ENCODE results near the gene EHBP1.
A peak's percentile ranks its signal among the peaks of the same experiment; 100 is the strongest.

EHBP1 gene

DNA sequence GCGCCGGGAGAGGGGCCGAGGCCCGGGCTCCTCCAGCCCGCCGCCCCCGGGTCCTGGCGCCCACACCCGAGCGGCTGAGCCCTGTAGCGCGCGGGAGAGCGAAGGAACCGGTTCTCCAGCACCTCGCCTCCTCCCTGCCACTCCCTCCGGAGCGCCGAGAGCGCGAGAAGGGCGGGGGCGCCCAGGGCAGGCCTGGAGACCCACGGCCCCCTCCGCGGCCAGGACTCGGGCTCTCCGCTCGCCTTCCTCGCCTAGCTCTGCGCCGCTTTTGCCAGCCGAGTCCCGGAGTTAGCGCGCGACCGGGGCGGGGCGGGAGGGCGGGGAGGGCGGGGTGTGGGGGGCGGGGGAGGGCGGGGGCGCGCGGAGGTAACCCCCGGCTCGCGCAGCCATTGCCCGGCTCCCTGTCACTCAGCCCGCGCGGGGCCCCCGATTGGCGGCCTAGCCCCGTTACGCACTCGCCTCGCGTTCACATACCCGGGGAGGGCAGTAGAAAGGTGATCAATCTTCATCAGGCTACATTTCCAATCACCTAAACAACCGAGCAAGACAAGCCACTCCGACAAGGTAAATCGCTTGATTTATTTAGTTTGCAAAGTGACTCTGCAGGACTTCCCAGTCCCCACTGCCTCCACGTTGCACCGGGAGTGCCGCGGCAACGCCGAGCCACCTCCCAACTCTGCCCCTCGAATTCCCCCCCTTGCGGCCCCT is 345.0 kb downstream of the EHBP1 start, which contains the start of gene OTX1:
OTX1 (plus strand) TSS at position 497 of the 708 bp plus-strand sequence. CDS start 2,161 bp downstream, outside the sequence.
- Histone ChIP-seq H3K9ac (no peak within 1 kb of the TSS), H3K36me3 (ENCODE audit: control insufficient read depth, insufficient read depth, low read length) (no peaks in the 10 kb centered on the region), H3K4me2 (ENCODE audit: low read length) (peak within 1 kb of the TSS; percentile 58), H3K4me3 (ENCODE audit: low read depth, low read length) (peak within 1 kb of the TSS; percentile 32), H3K27ac (no peak within 1 kb of the TSS), H3K4me1 (peaks cover 3% of the 10 kb centered on the region), H2AFZ (peak within 1 kb of the TSS; percentile 75), H3K79me2 (no peaks in the 10 kb centered on the region), H3K27me3 (ENCODE audit: control insufficient read depth, insufficient read depth, low read length) (peaks cover 30% of the 10 kb centered on the region), H3K9me3 (ENCODE audit: control insufficient read depth, low read length) (no peaks in the 10 kb centered on the region)
- TF ChIP-seq, protein P1, sequence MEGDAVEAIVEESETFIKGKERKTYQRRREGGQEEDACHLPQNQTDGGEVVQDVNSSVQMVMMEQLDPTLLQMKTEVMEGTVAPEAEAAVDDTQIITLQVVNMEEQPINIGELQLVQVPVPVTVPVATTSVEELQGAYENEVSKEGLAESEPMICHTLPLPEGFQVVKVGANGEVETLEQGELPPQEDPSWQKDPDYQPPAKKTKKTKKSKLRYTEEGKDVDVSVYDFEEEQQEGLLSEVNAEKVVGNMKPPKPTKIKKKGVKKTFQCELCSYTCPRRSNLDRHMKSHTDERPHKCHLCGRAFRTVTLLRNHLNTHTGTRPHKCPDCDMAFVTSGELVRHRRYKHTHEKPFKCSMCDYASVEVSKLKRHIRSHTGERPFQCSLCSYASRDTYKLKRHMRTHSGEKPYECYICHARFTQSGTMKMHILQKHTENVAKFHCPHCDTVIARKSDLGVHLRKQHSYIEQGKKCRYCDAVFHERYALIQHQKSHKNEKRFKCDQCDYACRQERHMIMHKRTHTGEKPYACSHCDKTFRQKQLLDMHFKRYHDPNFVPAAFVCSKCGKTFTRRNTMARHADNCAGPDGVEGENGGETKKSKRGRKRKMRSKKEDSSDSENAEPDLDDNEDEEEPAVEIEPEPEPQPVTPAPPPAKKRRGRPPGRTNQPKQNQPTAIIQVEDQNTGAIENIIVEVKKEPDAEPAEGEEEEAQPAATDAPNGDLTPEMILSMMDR (IDR thresholded peaks at IDR 0.05), result no peak

DNA sequence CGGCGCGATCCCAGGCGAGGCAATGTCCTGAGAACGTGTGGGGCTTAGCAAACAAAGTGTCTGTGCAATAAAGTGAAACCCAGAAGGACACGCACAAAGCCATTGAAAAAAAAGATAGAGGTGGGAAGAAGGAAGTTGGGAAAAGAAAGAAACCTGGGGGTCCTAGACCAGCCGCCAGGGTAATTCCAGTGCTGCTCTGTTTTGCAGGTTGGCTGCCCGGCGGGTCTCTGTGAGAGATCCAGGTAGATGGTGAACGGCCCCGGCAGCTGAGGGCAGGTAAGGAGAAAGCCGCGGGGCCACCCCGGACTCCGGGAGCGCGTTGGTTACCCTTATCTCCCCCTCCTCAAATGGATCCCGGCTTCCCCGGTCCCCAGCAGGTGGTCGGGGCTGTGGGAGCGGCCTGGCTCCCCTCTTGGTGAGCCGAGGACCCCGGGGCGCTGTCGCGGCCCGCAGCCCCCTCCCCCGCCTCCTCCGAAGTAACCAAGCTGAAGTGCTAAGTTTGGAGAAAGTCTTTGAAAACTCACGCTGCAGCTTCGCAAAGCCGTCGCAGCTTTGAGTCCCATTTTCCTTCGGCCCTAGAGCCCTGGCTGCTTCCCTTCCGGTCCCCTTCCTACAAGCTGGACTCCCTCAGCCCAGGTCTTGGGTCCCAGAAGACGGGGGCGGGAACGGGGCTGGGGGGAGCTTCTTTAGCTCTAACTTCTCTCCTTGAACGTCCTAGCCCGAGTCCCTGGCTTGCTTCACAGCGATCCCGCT is 345.7 kb downstream of the EHBP1 start:
- TF ChIP-seq, protein P1 (IDR thresholded peaks at IDR 0.05), result no peak
- Histone ChIP-seq H3K9ac (no peak overlapping the region), H3K79me2 (no peaks in the 10 kb centered on the region), H3K36me3 (ENCODE audit: control insufficient read depth, insufficient read depth, low read length) (no peaks in the 10 kb centered on the region), H3K4me3 (ENCODE audit: low read depth, low read length) (peak overlapping the region; percentile 32), H3K4me1 (peaks cover 3% of the 10 kb centered on the region), H3K27ac (no peak overlapping the region), H3K9me3 (ENCODE audit: control insufficient read depth, low read length) (no peaks in the 10 kb centered on the region), H3K4me2 (ENCODE audit: low read length) (peak overlapping the region; percentile 57), H2AFZ (peak overlapping the region; percentile 64), H3K27me3 (ENCODE audit: control insufficient read depth, insufficient read depth, low read length) (peaks cover 30% of the 10 kb centered on the region)

DNA sequence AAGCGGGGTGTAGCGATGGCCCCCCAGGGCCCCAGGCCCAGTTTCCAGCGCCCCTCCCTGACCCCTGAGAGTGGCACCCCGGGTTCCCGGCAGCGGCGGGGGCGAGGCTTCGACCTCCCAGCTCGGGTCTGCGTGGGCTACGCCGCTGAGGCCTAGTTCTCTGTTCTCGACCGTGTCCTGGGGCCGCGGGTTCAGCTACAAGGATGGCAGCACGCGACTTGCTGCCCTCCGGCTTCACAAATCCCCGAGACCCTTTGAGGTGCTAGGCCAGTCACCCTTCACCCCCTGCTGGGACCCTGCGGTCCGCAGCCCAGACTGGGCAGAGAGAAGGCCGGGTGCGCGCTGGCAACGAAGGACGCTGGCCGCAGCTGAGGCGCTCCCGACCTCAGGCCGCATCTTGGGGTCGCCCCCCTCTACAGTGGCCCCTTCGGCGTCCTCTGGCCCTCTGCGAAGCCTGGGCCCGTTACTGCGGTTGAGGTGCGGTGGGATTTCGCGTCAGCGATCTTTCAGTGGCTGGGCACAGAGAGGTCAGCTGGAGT is 346.4 kb downstream of the EHBP1 start:
- Histone ChIP-seq H3K4me1 (peaks cover 3% of the 10 kb centered on the region), H3K27me3 (ENCODE audit: control insufficient read depth, insufficient read depth, low read length) (peaks cover 30% of the 10 kb centered on the region)
- TF ChIP-seq, protein P1 (IDR thresholded peaks at IDR 0.05), result no peak

DNA sequence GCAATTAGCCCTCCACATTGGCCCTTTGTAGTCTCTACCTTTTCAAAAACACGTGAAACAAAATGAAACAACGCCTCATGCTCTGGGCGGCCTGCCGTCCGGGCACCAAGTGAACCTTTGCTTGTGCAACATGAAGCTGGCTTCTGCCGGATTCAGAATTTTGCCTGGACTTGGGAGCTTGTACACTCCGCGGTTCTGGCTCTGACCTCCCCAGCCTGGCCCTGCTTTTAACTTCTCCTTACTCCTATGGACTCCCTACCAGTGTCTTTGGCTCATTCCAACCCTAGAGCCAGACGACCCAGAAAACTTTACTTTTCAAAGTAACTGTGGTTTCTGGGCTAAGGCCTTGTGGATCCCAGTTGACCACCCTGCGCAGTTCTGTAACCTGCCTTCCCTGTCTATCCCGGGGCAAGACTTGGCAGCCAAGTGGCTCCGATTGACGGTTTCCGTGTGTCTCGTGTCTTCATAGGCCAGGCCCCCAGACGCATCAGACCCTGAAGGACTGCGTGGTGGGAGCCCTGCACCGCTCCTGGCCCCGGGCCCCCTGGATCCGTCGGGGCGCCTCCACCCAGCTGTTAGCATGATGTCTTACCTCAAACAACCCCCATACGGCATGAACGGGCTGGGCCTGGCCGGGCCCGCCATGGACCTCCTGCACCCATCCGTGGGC is 347.0 kb downstream of the EHBP1 start:
- TF ChIP-seq, protein P1 (IDR thresholded peaks at IDR 0.05), result no peak
- peaks cover 3% of the 10 kb centered on the region for H3K4me1 ChIP-seq
- peaks cover 27% of the 10 kb centered on the region for H3K27me3 ChIP-seq (ENCODE audit: control insufficient read depth, insufficient read depth, low read length)
- H3K4me3 ChIP-seq (ENCODE audit: low read depth, low read length), result no peak overlapping the region
- H3K4me2 ChIP-seq (ENCODE audit: low read length), result no peak overlapping the region
- H3K36me3 ChIP-seq (ENCODE audit: control insufficient read depth, insufficient read depth, low read length), result no peaks in the 10 kb centered on the region
- H3K9me3 ChIP-seq (ENCODE audit: control insufficient read depth, low read length), result no peaks in the 10 kb centered on the region
- H3K9ac ChIP-seq, result no peak overlapping the region
- H2AFZ ChIP-seq, result no peak overlapping the region
- H3K79me2 ChIP-seq, result no peaks in the 10 kb centered on the region
- H3K27ac ChIP-seq, result no peak overlapping the region

More for the DNA sequence above, 346.4 kb downstream of the EHBP1 start:
- Histone ChIP-seq H2AFZ (peak overlapping the region; percentile 64), H3K4me3 (ENCODE audit: low read depth, low read length) (no peak overlapping the region), H3K4me2 (ENCODE audit: low read length) (no peak overlapping the region), H3K9ac (no peak overlapping the region), H3K79me2 (no peaks in the 10 kb centered on the region), H3K36me3 (ENCODE audit: control insufficient read depth, insufficient read depth, low read length) (no peaks in the 10 kb centered on the region), H3K27ac (no peak overlapping the region), H3K9me3 (ENCODE audit: control insufficient read depth, low read length) (no peaks in the 10 kb centered on the region)

Data from parathyroid adenoma (tissue), 2 donors.